ENCODE results near the gene ADGRD2. TPM values are rescaled to one million over a fixed set of nuclear protein-coding genes. Genes with fewer than 3 reads are reported as not detected.

The ADGRD2 gene
- total RNA-seq, 4 donors from 2014 or later: not detected

GRCh38 chr9:124527781-124528180 is 77.5 kb downstream of the ADGRD2 start:
- Histone ChIP-seq H3K4me1 (no peaks in the 10 kb centered on the region), H3K27ac (no peak overlapping the region), H3K4me3 (no peak overlapping the region), H3K36me3 (no peaks in the 10 kb centered on the region), H3K9me3 (no peaks in the 10 kb centered on the region), H3K27me3 (no peaks in the 10 kb centered on the region)
- no peak for DNase-seq
- TF ChIP-seq CTCF (IDR thresholded peaks at IDR 0.05) (no peak), EP300 (IDR thresholded peaks at IDR 0.05; ENCODE audit: low read depth) (no peak), POLR2AphosphoS5 (IDR thresholded peaks at IDR 0.05) (no peak), POLR2A (IDR thresholded peaks at IDR 0.05) (no peak)
- WGBS, 2 donors (ENCODE audit: low coverage in 1 of 2): 72% methylated on average over 3 of the region's 3 CpGs; no CpG with 5 or more reads in 1 of the 2 donors
- intact Hi-C loops (cut with DNase I; ENCODE audit: low total_unique reads) (no loop called here), in situ Hi-C loops (cut with MboI; ENCODE audit: low pct_ligation_motif_present in 1 of 4, low pct_unique_long_range_greater_than_20kb in 1 of 4, low sequenced_read_pairs in 3 of 4) (no loop called here)

Other genes starting within 250 kb of the ADGRD2 start
- 10 to 100 TPM; 12.3 to 31.1 (median 21.6) TPM for gene NEK6, start 192.5 kb upstream of the ADGRD2 start, total RNA-seq
- 100 to 1,000 TPM in 1 of 4 donors, 10 to 100 TPM in 3; 11.6 to 136 (median 51.6) TPM for gene PSMB7, start 35.0 kb upstream of the ADGRD2 start, total RNA-seq
- gene NR5A1, start 56.9 kb downstream of the ADGRD2 start, total RNA-seq: not detected

All from transverse colon (tissue), 4 donors.